Measurements from ENCODE around the gene MAML2.
A peak's percentile ranks its signal among the peaks of the same experiment; 100 is the strongest.

The MAML2 gene

GRCh38 chr11:95996621-95997235, 346.3 kb downstream of the MAML2 start:
- FAIRE-seq: no peak

- no peak for FAIRE-seq
Measured at GRCh38 chr11:95994329-95994728, 348.7 kb downstream of the MAML2 start.

GRCh38 chr11:95993438-95994298, 349.3 kb downstream of the MAML2 start:
- FAIRE-seq: no peak

- peak; percentile 70 for FAIRE-seq
Measured at GRCh38 chr11:95991545-95991944, 351.4 kb downstream of the MAML2 start.

- FAIRE-seq: no peak
Measured at GRCh38 chr11:95991101-95991500, 351.9 kb downstream of the MAML2 start.

- FAIRE-seq: no peak
Measured at GRCh38 chr11:95989780-95990179, 353.2 kb downstream of the MAML2 start.

GRCh38 chr11:95989076-95989605, 353.9 kb downstream of the MAML2 start:
- FAIRE-seq: no peak

- FAIRE-seq: no peak
Measured at GRCh38 chr11:95985174-95985808, 357.7 kb downstream of the MAML2 start.

GRCh38 chr11:95984072-95984471, 358.9 kb downstream of the MAML2 start:
- no peak for FAIRE-seq

GRCh38 chr11:95977534-95978174, 365.3 kb downstream of the MAML2 start:
- FAIRE-seq: no peak

- no peak for FAIRE-seq
Measured at GRCh38 chr11:95976550-95976949, 366.4 kb downstream of the MAML2 start.

GRCh38 chr11:95975343-95975742, 367.7 kb downstream of the MAML2 start:
- FAIRE-seq: no peak

GRCh38 chr11:95972060-95972459, 370.9 kb downstream of the MAML2 start:
- FAIRE-seq: no peak

- no peak for FAIRE-seq
Measured at GRCh38 chr11:95968585-95968984, 374.4 kb downstream of the MAML2 start.

- no peak for FAIRE-seq
Measured at GRCh38 chr11:95964281-95964680, 378.7 kb downstream of the MAML2 start.

GRCh38 chr11:95961758-95962157, 381.2 kb downstream of the MAML2 start:
- FAIRE-seq: no peak

GRCh38 chr11:95950905-95951304, 392.1 kb downstream of the MAML2 start:
- FAIRE-seq: no peak

- FAIRE-seq: no peak
Measured at GRCh38 chr11:95948637-95949036, 394.4 kb downstream of the MAML2 start.

GRCh38 chr11:95944623-95945022, 398.4 kb downstream of the MAML2 start:
- no peak for FAIRE-seq

- no peak for FAIRE-seq
Measured at GRCh38 chr11:95943546-95943945, 399.4 kb downstream of the MAML2 start.

- FAIRE-seq: no peak
Measured at GRCh38 chr11:95939091-95939490, 403.9 kb downstream of the MAML2 start.

GRCh38 chr11:95937358-95937757, 405.6 kb downstream of the MAML2 start:
- no peak for FAIRE-seq

GRCh38 chr11:95933594-95933993, 409.4 kb downstream of the MAML2 start:
- FAIRE-seq: no peak
